ENCODE measurements around the gene TAB3.

The TAB3 gene

DNA sequence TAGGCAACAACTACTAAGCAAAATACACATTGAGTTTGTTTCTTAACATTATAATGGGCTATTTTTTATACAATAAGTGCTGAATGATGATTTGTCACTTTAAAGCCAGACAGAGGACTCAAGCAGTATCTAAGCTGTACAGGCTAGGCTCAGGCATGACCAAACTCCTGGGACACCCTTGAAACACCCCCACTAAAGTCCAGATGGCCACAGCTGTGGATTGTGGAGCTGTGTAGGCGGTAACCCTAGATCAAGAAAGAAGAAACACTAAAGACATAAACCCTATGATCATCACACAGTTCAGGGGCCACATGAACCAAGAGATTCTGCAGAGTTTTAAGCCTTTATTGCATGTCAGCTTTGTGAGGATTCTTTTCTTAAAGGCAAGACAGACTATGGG is 25.1 kb downstream of the TAB3 start:
- TF ChIP-seq, protein P1, sequence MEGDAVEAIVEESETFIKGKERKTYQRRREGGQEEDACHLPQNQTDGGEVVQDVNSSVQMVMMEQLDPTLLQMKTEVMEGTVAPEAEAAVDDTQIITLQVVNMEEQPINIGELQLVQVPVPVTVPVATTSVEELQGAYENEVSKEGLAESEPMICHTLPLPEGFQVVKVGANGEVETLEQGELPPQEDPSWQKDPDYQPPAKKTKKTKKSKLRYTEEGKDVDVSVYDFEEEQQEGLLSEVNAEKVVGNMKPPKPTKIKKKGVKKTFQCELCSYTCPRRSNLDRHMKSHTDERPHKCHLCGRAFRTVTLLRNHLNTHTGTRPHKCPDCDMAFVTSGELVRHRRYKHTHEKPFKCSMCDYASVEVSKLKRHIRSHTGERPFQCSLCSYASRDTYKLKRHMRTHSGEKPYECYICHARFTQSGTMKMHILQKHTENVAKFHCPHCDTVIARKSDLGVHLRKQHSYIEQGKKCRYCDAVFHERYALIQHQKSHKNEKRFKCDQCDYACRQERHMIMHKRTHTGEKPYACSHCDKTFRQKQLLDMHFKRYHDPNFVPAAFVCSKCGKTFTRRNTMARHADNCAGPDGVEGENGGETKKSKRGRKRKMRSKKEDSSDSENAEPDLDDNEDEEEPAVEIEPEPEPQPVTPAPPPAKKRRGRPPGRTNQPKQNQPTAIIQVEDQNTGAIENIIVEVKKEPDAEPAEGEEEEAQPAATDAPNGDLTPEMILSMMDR (IDR thresholded peaks at IDR 0.05; ENCODE audit: low read depth, low read length, missing control alignments), result no peak
- no peak overlapping the region for H3K4me3 ChIP-seq (ENCODE audit: low read depth, low read length)

DNA sequence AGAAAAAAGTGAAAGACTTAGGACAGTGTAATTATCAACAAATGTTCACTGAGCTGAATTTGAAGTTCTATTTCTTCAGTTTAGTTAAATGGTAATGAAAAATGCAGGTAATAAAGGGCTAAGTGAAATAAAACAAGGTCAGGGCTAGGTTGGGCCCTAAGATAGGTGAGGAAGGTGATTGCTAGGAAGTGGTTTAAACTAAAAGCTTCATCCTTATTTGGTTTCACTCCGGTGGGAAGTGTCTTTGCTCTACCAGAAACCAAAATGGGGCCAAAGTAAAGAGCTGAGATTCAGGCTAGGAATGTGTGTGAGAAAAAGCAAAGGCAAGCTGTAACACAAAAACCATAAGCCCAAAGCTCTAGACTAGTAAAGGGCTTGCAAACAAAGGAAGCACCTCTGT is 31.0 kb downstream of the TAB3 start:
- no peak overlapping the region for H3K4me3 ChIP-seq (ENCODE audit: low read depth, low read length)
- no peak for DNase-seq (ENCODE audit: low read depth)
- TF ChIP-seq, protein P1 (IDR thresholded peaks at IDR 0.05; ENCODE audit: low read depth, low read length, missing control alignments), result no peak

More for the DNA sequence above, 25.1 kb downstream of the TAB3 start:
- DNase-seq (ENCODE audit: low read depth), result no peak

- DNase-seq (ENCODE audit: low read depth), result no peak
- no peak overlapping the region for H3K4me3 ChIP-seq (ENCODE audit: low read depth, low read length)
- TF ChIP-seq, protein P1 (IDR thresholded peaks at IDR 0.05; ENCODE audit: low read depth, low read length, missing control alignments), result no peak
Observed at GRCh38 chrX:30851449-30851848, 37.6 kb downstream of the TAB3 start.

DNA sequence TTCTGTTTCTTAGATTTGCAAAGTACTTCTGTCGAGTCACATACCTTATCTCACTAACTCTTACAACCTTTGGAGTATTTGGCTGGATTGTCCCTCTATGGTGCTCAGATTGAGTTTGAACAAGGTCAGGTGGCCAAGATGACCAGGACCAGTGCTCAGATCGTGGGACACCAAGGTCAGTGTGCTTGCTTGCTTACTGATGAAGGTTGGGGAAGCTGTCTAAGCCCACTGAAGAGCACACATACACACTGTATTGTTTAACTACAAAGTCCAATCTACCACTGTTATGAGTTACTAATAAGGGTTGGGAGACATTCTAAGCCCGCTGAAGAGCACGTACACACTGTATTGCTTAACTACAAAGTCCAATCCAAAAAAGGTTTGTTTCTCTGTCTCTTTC is 53.7 kb downstream of the TAB3 start:
- H3K4me3 ChIP-seq (ENCODE audit: low read depth, low read length), result no peak overlapping the region
- no peak for DNase-seq (ENCODE audit: low read depth)
- TF ChIP-seq, protein P1 (IDR thresholded peaks at IDR 0.05; ENCODE audit: low read depth, low read length, missing control alignments), result no peak

- no peak for DNase-seq (ENCODE audit: low read depth)
- no peak overlapping the region for H3K4me3 ChIP-seq (ENCODE audit: low read depth, low read length)
- TF ChIP-seq, protein P1 (IDR thresholded peaks at IDR 0.05; ENCODE audit: low read depth, low read length, missing control alignments), result no peak
Observed at GRCh38 chrX:30833896-30834295, 55.2 kb downstream of the TAB3 start.

DNA sequence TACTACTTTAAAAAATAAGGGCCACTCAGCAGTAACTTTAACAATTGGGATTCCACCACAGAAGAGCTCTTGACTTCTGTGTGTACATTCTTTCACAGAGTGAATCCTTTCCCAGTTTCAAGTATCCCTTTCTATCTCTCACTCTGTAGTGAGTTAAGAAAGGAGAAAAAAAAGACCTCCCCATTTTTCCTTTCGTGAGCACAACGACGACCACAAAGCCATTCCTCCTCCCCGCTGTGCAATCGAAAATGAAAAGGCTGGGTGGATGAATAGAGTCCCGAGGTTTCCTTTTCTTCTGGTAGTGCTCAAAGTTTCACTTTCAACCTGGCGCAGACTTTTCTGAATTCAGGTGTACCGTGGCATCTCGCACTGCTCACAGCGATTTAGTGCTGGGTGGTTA is 58.0 kb downstream of the TAB3 start:
- TF ChIP-seq, protein P1 (IDR thresholded peaks at IDR 0.05; ENCODE audit: low read depth, low read length, missing control alignments), result no peak
- H3K4me3 ChIP-seq (ENCODE audit: low read depth, low read length), result no peak overlapping the region
- DNase-seq (ENCODE audit: low read depth), result no peak

- no peak overlapping the region for H3K4me3 ChIP-seq (ENCODE audit: low read depth, low read length)
- TF ChIP-seq, protein P1 (IDR thresholded peaks at IDR 0.05; ENCODE audit: low read depth, low read length, missing control alignments), result no peak
- DNase-seq (ENCODE audit: low read depth), result no peak
Observed at GRCh38 chrX:30830326-30830943, 58.6 kb downstream of the TAB3 start.

Measured in GM12864 (cell line).